GM12878 (cell line): ENCODE measurements around the gene CDC34. TPM values are rescaled to one million over a fixed set of nuclear protein-coding genes. Genes with fewer than 3 reads are reported as not detected.

ENCODE experiments used
- BHLHE40 ChIP-seq, 2 experiments: fragments of 450-650 bp in 1 of 2; IDR thresholded peaks; 2 replicates each; pipeline ENCODE4 v1.6.1; 2011 to 2017; ENCODE audit warnings: low read depth in 2 of 2, borderline replicate concordance in 1 of 2, improper control_type of control experiment in 1 of 2, low read length in 1 of 2, mild to moderate bottlenecking in 1 of 2
- CBX5 ChIP-seq: sonication (generic); IDR thresholded peaks from 2 replicates; pipeline ENCODE4 v1.6.1; 2016; ENCODE audit warnings: low read depth, moderate library complexity, mild to moderate bottlenecking, inconsistent platforms
- E2F8 ChIP-seq: fragments of 450-650 bp; IDR thresholded peaks from 2 replicates; pipeline ENCODE4 v1.6.1; 2018; ENCODE audit warnings: mild to moderate bottlenecking, low read depth, moderate library complexity; ENCODE audit not compliant: partially characterized antibody
- ESRRA ChIP-seq: IDR thresholded peaks from 2 replicates; pipeline ENCODE4 v1.6.1; 2012; ENCODE audit warnings: mild to moderate bottlenecking, low read length, improper control_type of control experiment
- KDM1A ChIP-seq: fragments of 200-600 bp; sonication (generic); IDR thresholded peaks from 2 replicates; pipeline ENCODE4 v1.6.1; 2016; ENCODE audit warnings: borderline replicate concordance
- NFXL1 ChIP-seq: fragments of 450-650 bp; IDR thresholded peaks from 2 replicates; pipeline ENCODE4 v1.6.1; 2017; ENCODE audit warnings: antibody characterized with exemption, mild to moderate bottlenecking, borderline replicate concordance
- NKRF ChIP-seq: fragments of 450-650 bp; conservative IDR thresholded peaks from 2 replicates; pipeline ENCODE4 v1.6.1; 2017; ENCODE audit warnings: mild to moderate bottlenecking, moderate library complexity
- NR2F1 ChIP-seq: fragments of 450-650 bp; conservative IDR thresholded peaks from 2 replicates; pipeline ENCODE4 v1.6.1; 2017; ENCODE audit warnings: mild to moderate bottlenecking
- PAX8 ChIP-seq: fragments of 450-650 bp; IDR thresholded peaks from 2 replicates; pipeline ENCODE4 v1.6.1; 2017; ENCODE audit warnings: mild to moderate bottlenecking, moderate library complexity
- POLR2A ChIP-seq: IDR thresholded peaks from 2 replicates; pipeline ENCODE4 v1.6.1; 2011; ENCODE audit warnings: low read depth, mild to moderate bottlenecking, low read length
- SREBF1 ChIP-seq: IDR thresholded peaks from 2 replicates; pipeline ENCODE4 v1.6.1; 2012; ENCODE audit warnings: mild to moderate bottlenecking, low read length
- TCF3 ChIP-seq: IDR thresholded peaks from 2 replicates; pipeline ENCODE4 v1.6.1; 2012; ENCODE audit warnings: low read depth, mild to moderate bottlenecking, low read length, borderline replicate concordance; ENCODE audit not compliant: insufficient read depth
- ZBTB11 ChIP-seq: fragments of 450-650 bp; formaldehyde crosslinking; IDR thresholded peaks from 2 replicates; pipeline ENCODE4 v1.5.0; 2022; ENCODE audit warnings: mild to moderate bottlenecking, missing genetic modification characterization
- ZNF24 ChIP-seq: fragments of 450-650 bp; IDR thresholded peaks from 2 replicates; pipeline ENCODE4 v1.6.1; 2017; ENCODE audit warnings: antibody characterized with exemption, mild to moderate bottlenecking
- ZNF274 ChIP-seq: IDR thresholded peaks from one replicate; pipeline ENCODE4 v1.8.0; 2011; ENCODE audit not compliant: insufficient read length, insufficient read depth
- ZNF687 ChIP-seq: fragments of 450-650 bp; IDR thresholded peaks from 2 replicates; pipeline ENCODE4 v1.6.1; 2017; ENCODE audit warnings: mild to moderate bottlenecking, moderate library complexity
- polyA plus RNA-seq, 11 experiments: library from polyadenylated mRNA; depleted of rRNA in 4 of 11; unstranded in 6 of 11; stranded (reverse) in 5 of 11; fragments of >200 nt; fragmentation: Nextera tagmentation in 4 of 11; fragmentation: Illumina TruSeq in 1 of 11; extraction: Ambion mirVana in 4 of 11; extraction: Trizol in 1 of 11; gene quantifications; 1 replicate in 1 of 11; 2 replicates in 10 of 11; pipeline versions ENCODE4 v1.2.1 to v1.2.3, GENCODE V29; 2011 to 2016; ENCODE audit warnings: inconsistent platforms in 2 of 11, missing spikeins in 2 of 11, low read depth in 1 of 11
- total RNA-seq, 4 experiments: library from RNA; depleted of rRNA in 3 of 4; stranded (reverse); fragments of >200 nt in 3 of 4; fragmentation: Illumina TruSeq in 1 of 4; extraction: Trizol in 1 of 4; gene quantifications; 2 replicates each; pipeline versions ENCODE4 v1.2.1 to v1.2.3, GENCODE V29; 2013 to 2021

The CDC34 gene
- total and polyA plus RNA-seq, 10 of the 15 experiments (the other 5 are each of a cell fraction or from before 2014, with no cell fraction given), result 0.31 to 48.9 (median 28.5) TPM

- peak; percentile 44; the same call in 1 of the 2 replicates for TF ChIP-seq NR2F1
- no peak for TF ChIP-seq CBX5
- TF ChIP-seq SREBF1, result no peak
- no peak for TF ChIP-seq KDM1A
- peak; percentile 67 for TF ChIP-seq ZNF687
- 0 out of 2 replicates have a peak, but pooled peaks have one; percentile 13 for TF ChIP-seq ZNF24
- TF ChIP-seq PAX8, result no peak
- TF ChIP-seq ESRRA, result peak; percentile 10; the same call in 1 of the 2 replicates
- peak; percentile 98 to 99 for TF ChIP-seq BHLHE40 (IDR thresholded peaks at IDR 0.05; ENCODE audit: borderline replicate concordance in 1 of 2, low read depth in 2 of 2, low read length in 1 of 2)
- TF ChIP-seq ZNF274, result no peak
- peak; percentile 78; the same call in 1 of the 2 replicates for TF ChIP-seq TCF3
- TF ChIP-seq POLR2A, result peak; percentile 99
- peak; percentile 62; the same call in 1 of the 2 replicates for TF ChIP-seq NKRF
- no peak for TF ChIP-seq ZBTB11 (CRISPR knock-in tag)
- no peak for TF ChIP-seq NFXL1
- no peak for TF ChIP-seq E2F8
These were observed 40.7 kb downstream of the CDC34 start, which contains the start of gene BSG (continued) for GRCh38 chr19:572140-572742.
